K562 (cell line): ENCODE measurements around the gene PDLIM4. TPM values are rescaled to one million over a fixed set of nuclear protein-coding genes. Genes with fewer than 3 reads are reported as not detected.
A peak's percentile ranks its signal among the peaks of the same experiment; 100 is the strongest.

Source experiments
- ATAC-seq: fragments of 200-7000 bp; cut with Tn5 transposase; 3 replicates; pipeline ENCODE4 v1.9.1; 2020; ENCODE audit warnings: moderate library complexity
- BruUV-seq: library from RNA; stranded (reverse); fragments of 400-500 nt; replicated peaks from 2 replicates; lab custom pipeline; 2021; lab: Mats Ljungman, UMichigan
- CTCF ChIA-PET: fragments of 300-600 bp; formaldehyde crosslinking; extraction: SDS; loops from one replicate; lab custom pipeline; 2021; ENCODE audit warnings: low intra/inter-chr PET ratio; lab: Yijun Ruan, JAX
- POLR2A ChIA-PET: fragments of 300-600, 350-650 bp; sonication (Branson Sonifier 250); formaldehyde crosslinking; extraction: SDS; loops from one replicate; lab custom pipeline; 2021; ENCODE audit warnings: antibody characterized with exemption, inconsistent platforms; lab: Yijun Ruan, JAX
- DNase-seq, 4 experiments: peaks; one replicate each; pipeline versions ENCODE4 v3.0.0 to v3.0.0-alpha.2; 2011 to 2018; ENCODE audit warnings: low spot score in 3 of 4, mixed read lengths in 3 of 4; ENCODE audit errors: extremely low read depth in 1 of 4
- FAIRE-seq: peaks from 2 replicates; lab custom pipeline; 2011; peaks lifted over from hg19 to GRCh38; lab: Jason Lieb, UNC
- H2AFZ ChIP-seq: 2 replicates; pipeline ENCODE4 v1.6.0; 2011; ENCODE audit warnings: low read depth, low read length, control low read depth, inconsistent platforms
- H3K27ac ChIP-seq: fragments of 200-600 bp; 3 replicates; pipeline ENCODE4 v1.8.0; 2011; ENCODE audit warnings: low read depth, mild to moderate bottlenecking, control low read depth, inconsistent platforms, low read length, moderate library complexity, mixed read lengths; ENCODE audit errors: extremely low read depth
- H3K27me3 ChIP-seq, 2 experiments: fragments of 300-600 bp in 1 of 2; 2 replicates in 1 of 2; 3 replicates in 1 of 2; pipeline versions ENCODE4 v1.6.0 to v1.8.0; 2011; ENCODE audit warnings: inconsistent platforms in 2 of 2, low read length in 2 of 2, mild to moderate bottlenecking in 1 of 2, mixed read lengths in 1 of 2, moderate library complexity in 1 of 2; ENCODE audit not compliant: control insufficient read depth in 2 of 2, insufficient read depth in 2 of 2
- H3K36me3 ChIP-seq: fragments of 300-600 bp; 3 replicates; pipeline ENCODE4 v1.8.0; 2011; ENCODE audit warnings: mild to moderate bottlenecking, low read length, inconsistent platforms; ENCODE audit not compliant: control insufficient read depth, insufficient read depth
- H3K4me1 ChIP-seq, 2 experiments: fragments of 200-600 bp in 1 of 2; replicated peaks in 1 of 2; 2 replicates in 1 of 2; 3 replicates in 1 of 2; pipeline versions ENCODE4 v1.5.1 to v1.8.0; 2011; ENCODE audit warnings: inconsistent platforms in 2 of 2, low read length in 2 of 2, mild to moderate bottlenecking in 1 of 2, mixed read lengths in 1 of 2, moderate library complexity in 1 of 2; ENCODE audit not compliant: control insufficient read depth in 2 of 2, insufficient read depth in 2 of 2
- H3K4me2 ChIP-seq: 2 replicates; pipeline ENCODE4 v1.6.1; 2011; ENCODE audit warnings: low read length, control low read depth, inconsistent platforms, mixed read lengths; ENCODE audit not compliant: insufficient read depth
- H3K4me3 ChIP-seq: fragments of 200-600 bp; sonication (generic), shearing (Covaris generic); 2 replicates; pipeline ENCODE4 v1.5.1; 2016; ENCODE audit warnings: control low read depth, inconsistent platforms
- H3K79me2 ChIP-seq: fragments of 200-600 bp; 3 replicates; pipeline ENCODE4 v1.8.0; 2011; ENCODE audit warnings: low read length, inconsistent platforms; ENCODE audit not compliant: control insufficient read depth, insufficient read depth
- H3K9ac ChIP-seq, 2 experiments: 2 replicates each; pipeline versions ENCODE4 v1.6.0 to v1.6.1; 2011; ENCODE audit warnings: low read depth in 2 of 2, low read length in 2 of 2, control low read depth in 1 of 2, inconsistent platforms in 1 of 2, mild to moderate bottlenecking in 1 of 2, mixed read lengths in 1 of 2; ENCODE audit not compliant: insufficient read depth in 1 of 2
- H3K9me1 ChIP-seq: one replicate; pipeline ENCODE4 v1.6.0; 2011; ENCODE audit warnings: inconsistent platforms, mild to moderate bottlenecking, low read length, moderate library complexity; ENCODE audit not compliant: control insufficient read depth, insufficient read depth
- H3K9me3 ChIP-seq: replicated peaks from 2 replicates; pipeline ENCODE4 v1.5.1; 2011; ENCODE audit warnings: low read depth, low read length, inconsistent platforms; ENCODE audit not compliant: control insufficient read depth, insufficient read depth
- H4K20me1 ChIP-seq: replicated peaks from 2 replicates; pipeline ENCODE4 v1.6.1; 2011; ENCODE audit warnings: low read length, inconsistent platforms, mixed read lengths; ENCODE audit not compliant: control insufficient read depth, insufficient read depth
- CBX3 ChIP-seq, 2 experiments: IDR thresholded peaks; 1 replicate in 1 of 2; 2 replicates in 1 of 2; pipeline ENCODE4 v1.6.1; 2012; ENCODE audit warnings: inconsistent platforms in 2 of 2, low read length in 2 of 2, borderline replicate concordance in 1 of 2, control low read depth in 1 of 2
- GATAD2B ChIP-seq: fragments of 450-650 bp; IDR thresholded peaks from 2 replicates; pipeline ENCODE4 v1.6.1; 2017; ENCODE audit warnings: mild to moderate bottlenecking, borderline replicate concordance
- LEF1 ChIP-seq: fragments of 450-650 bp; IDR thresholded peaks from 2 replicates; pipeline ENCODE4 v1.6.1; 2016; ENCODE audit warnings: mild to moderate bottlenecking
- TRIM24 ChIP-seq, 2 experiments: fragments of 450-650 bp; IDR thresholded peaks; 2 replicates each; pipeline ENCODE4 v1.6.1; 2016
- TRIM28 ChIP-seq: fragments of 450-650 bp; IDR thresholded peaks from 2 replicates; pipeline ENCODE4 v1.6.1; 2017
- ZEB2 ChIP-seq: fragments of 450-650 bp; IDR thresholded peaks from 2 replicates; pipeline ENCODE4 v1.6.1; 2016
- in situ Hi-C: fragments of 300-500 bp; cut with MboI; formaldehyde crosslinking; loops from 4 replicates; pipeline ENCODE4 v1.15.0; 2018; ENCODE audit warnings: inconsistent platforms, mixed read lengths
- intact Hi-C: fragments of 100-400 bp; cut with micrococcal nuclease; formaldehyde crosslinking; loops from 2 replicates; pipeline ENCODE4 v1.14.2; 2022
- polyA plus RNA-seq, 8 experiments: library from polyadenylated mRNA; depleted of rRNA in 4 of 8; stranded (reverse) in 5 of 8; unstranded in 3 of 8; fragments of >200 nt; fragmentation: Nextera tagmentation in 2 of 8; fragmentation: Illumina TruSeq in 1 of 8; extraction: Ambion mirVana in 2 of 8; extraction: Trizol in 1 of 8; gene quantifications; 2 replicates each; pipeline versions ENCODE4 v1.2.1 to v1.2.3, GENCODE V29; 2011 to 2014; ENCODE audit warnings: inconsistent platforms in 1 of 8, missing spikeins in 1 of 8
- total RNA-seq, 7 experiments: library from RNA; depleted of rRNA in 6 of 7; stranded (reverse); fragments of >200 nt in 6 of 7; fragmentation: Illumina TruSeq in 2 of 7; extraction: Trizol in 2 of 7; gene quantifications; 2 replicates each; pipeline versions ENCODE4 v1.2.1 to v1.2.3, GENCODE V29; 2011 to 2021; ENCODE audit warnings: low replicate concordance in 1 of 7
- TF ChIP-seq, protein P1 (sequence below): sonication (generic); formaldehyde crosslinking; IDR thresholded peaks from 2 replicates; pipeline ENCODE4 v1.8.0; 2022; ENCODE audit warnings: mild to moderate bottlenecking, low read depth, missing genetic modification reagents
- TF ChIP-seq, protein P2 (sequence below): fragments of 450-650 bp; IDR thresholded peaks from 2 replicates; pipeline ENCODE4 v1.6.1; 2018; ENCODE audit warnings: mild to moderate bottlenecking, low read depth; ENCODE audit not compliant: partially characterized antibody

Gene PDLIM4
- total and polyA plus RNA-seq, 9 of the 15 experiments (the other 6 are each of a cell fraction or from before 2014, with no cell fraction given): 0.28 to 32.8 (median 13.1) TPM

DNA sequence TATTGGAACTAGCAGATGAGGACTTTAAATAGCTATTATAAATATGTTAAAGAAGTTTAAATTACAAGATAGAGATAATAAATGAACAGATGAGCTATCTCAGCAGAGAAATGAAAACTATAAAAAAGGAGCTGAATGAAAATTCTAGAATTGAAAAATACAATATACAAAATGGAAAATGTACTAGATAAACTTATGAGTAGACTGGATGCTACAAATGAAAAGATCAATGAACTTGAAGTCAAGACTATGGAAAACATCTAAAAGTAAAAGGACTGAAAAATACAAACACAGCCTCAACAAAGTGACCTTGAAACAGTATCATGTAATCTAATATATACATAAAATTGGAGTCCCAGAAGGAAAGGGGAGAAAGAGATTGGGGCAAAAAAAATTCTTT, 10.7 kb upstream of the PDLIM4 start:
- H3K9me1 ChIP-seq: no peaks in the 10 kb centered on the region
- ChIA-PET POLR2A (interaction anchor here (0.7 to 1.7 kb wide), 3 partner anchors 9 to 54 kb away, joined by 3 read pairs; no protein-coding TSS in a partner anchor), CTCF (no interaction called here)
- BruUV-seq: no TSS peak
- in situ Hi-C loops: no loop called here
- no peak for FAIRE-seq
- TF ChIP-seq TRIM28 (peak; percentile 89), LEF1 (0 out of 2 replicates have a peak, but pooled peaks have one; percentile 26), ZEB2 (0 out of 2 replicates have a peak, but pooled peaks have one; percentile 38), CBX3 (IDR thresholded peaks at IDR 0.05; ENCODE audit: borderline replicate concordance in 1 of 2, low read length in 2 of 2) (peak in 1 of 2 experiments; percentile 88; a peak in 1 of 3 replicates), GATAD2B (no peak), TRIM24 (IDR thresholded peaks at IDR 0.05) (peak in 1 of 2 experiments; percentile 68; a peak in 2 of 4 replicates)
- TF ChIP-seq, protein P1, sequence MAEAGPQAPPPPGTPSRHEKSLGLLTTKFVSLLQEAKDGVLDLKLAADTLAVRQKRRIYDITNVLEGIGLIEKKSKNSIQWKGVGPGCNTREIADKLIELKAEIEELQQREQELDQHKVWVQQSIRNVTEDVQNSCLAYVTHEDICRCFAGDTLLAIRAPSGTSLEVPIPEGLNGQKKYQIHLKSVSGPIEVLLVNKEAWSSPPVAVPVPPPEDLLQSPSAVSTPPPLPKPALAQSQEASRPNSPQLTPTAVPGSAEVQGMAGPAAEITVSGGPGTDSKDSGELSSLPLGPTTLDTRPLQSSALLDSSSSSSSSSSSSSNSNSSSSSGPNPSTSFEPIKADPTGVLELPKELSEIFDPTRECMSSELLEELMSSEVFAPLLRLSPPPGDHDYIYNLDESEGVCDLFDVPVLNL (CRISPR knock-in tag): no peak
- TF ChIP-seq, protein P2, sequence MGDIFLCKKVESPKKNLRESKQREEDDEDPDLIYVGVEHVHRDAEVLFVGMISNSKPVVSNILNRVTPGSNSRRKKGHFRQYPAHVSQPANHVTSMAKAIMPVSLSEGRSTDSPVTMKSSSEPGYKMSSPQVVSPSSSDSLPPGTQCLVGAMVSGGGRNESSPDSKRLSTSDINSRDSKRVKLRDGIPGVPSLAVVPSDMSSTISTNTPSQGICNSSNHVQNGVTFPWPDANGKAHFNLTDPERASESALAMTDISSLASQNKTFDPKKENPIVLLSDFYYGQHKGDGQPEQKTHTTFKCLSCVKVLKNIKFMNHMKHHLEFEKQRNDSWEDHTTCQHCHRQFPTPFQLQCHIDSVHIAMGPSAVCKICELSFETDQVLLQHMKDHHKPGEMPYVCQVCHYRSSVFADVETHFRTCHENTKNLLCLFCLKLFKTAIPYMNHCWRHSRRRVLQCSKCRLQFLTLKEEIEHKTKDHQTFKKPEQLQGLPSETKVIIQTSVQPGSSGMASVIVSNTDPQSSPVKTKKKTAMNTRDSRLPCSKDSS: peak; percentile 78
- TF ChIP-seq, all 486 proteins: peak for 6
- H3K4me2 ChIP-seq: no peak overlapping the region
- no peak overlapping the region for H2AFZ ChIP-seq
- no peaks in the 10 kb centered on the region for H3K27me3 ChIP-seq
- DNase-seq (no peak), ATAC-seq (no peak)
- peaks cover 0 to 3% of the 10 kb centered on the region in 2 experiments; a peak in 1 of 5 replicates for H3K4me1 ChIP-seq
- H3K79me2 ChIP-seq: no peaks in the 10 kb centered on the region
- no peaks in the 10 kb centered on the region for H3K36me3 ChIP-seq
- no peak overlapping the region for H3K4me3 ChIP-seq
- no peak overlapping the region for H3K27ac ChIP-seq
- H4K20me1 ChIP-seq: no peaks in the 10 kb centered on the region
- H3K9ac ChIP-seq: no peak overlapping the region
- intact Hi-C loops: no loop called here
- peaks cover 4% of the 10 kb centered on the region; the same call in 1 of the 2 replicates for H3K9me3 ChIP-seq
